Nephron (organoid): ENCODE data around the gene IL1RAPL1.

ENCODE experiments used
- H3K27ac Mint-ChIP-seq, 3 experiments: 2 replicates each; pipeline ENCODE4 v1.8.0; 2020; ENCODE audit warnings: mixed read lengths in 3 of 3, mild to moderate bottlenecking in 2 of 3, moderate library complexity in 1 of 3
- H3K27me3 Mint-ChIP-seq: 2 replicates; pipeline ENCODE4 v1.8.0; 2021; ENCODE audit warnings: low read depth, mild to moderate bottlenecking, moderate library complexity, mixed read lengths
- H3K36me3 Mint-ChIP-seq: 2 replicates; pipeline ENCODE4 v1.8.0; 2020; ENCODE audit warnings: low read depth, mixed read lengths
- H3K4me1 Mint-ChIP-seq: 2 replicates; pipeline ENCODE4 v1.8.0; 2020; ENCODE audit warnings: mixed read lengths
- H3K4me3 Mint-ChIP-seq, 3 experiments: 2 replicates each; pipeline ENCODE4 v1.8.0; 2020; ENCODE audit warnings: mild to moderate bottlenecking in 3 of 3, mixed read lengths in 3 of 3, moderate library complexity in 2 of 3
- H3K9me3 Mint-ChIP-seq: 2 replicates; pipeline ENCODE4 v1.8.0; 2020; ENCODE audit warnings: mixed read lengths
- TF ChIP-seq, protein P1 (sequence below), 3 experiments: fragments of 200-600 bp; sonication (generic); IDR thresholded peaks; one replicate each; pipeline ENCODE4 v1.5.0; 2021; ENCODE audit warnings: antibody characterized with exemption in 3 of 3; ENCODE audit not compliant: unreplicated experiment in 3 of 3

The IL1RAPL1 gene

DNA sequence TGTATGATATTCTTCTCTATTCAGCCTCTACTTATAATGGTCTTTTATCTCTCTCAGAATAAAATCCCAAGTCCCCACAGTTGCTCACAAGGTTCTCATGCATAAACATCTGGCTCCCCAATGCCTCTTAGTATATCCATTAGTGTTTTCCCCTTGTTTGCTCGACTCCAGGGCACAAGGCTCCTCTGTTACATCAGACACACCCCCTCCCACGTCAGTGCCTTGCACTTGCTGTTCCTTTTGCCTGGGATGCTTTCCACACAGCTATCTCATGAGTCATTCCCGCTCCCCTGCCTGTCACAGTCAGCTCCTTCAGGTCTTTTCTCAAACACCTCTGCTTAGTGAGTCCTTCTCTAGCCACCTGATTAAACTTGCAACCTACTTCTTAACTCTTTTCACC, 260.2 kb downstream of the IL1RAPL1 start:
- H3K27me3 Mint-ChIP-seq, result no peaks in the 10 kb centered on the region
- no peaks in the 10 kb centered on the region for H3K9me3 Mint-ChIP-seq
- no peaks in the 10 kb centered on the region for H3K36me3 Mint-ChIP-seq

DNA sequence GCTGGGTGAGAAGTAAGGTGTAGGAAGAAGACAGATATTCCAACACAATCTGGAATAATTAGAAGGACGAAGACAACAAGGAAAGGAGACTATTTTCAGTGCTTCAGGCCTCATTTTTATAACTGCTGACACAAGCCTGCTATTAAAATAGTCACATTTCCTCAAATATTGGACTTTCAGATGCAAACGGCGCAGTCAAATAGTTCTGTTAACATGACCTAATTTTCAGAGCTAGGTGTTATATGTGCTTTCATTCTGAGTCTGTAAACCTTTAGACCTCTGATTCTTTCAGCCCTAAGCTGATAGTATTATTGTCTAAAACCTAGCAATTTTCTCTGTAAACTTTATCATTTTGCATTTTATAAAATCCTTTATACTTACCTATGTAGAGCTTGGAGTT, 261.5 kb downstream of the IL1RAPL1 start:
- Mint-ChIP-seq H3K4me1 (peaks cover 9% of the 10 kb centered on the region), H3K4me3 (no peak overlapping the region), H3K9me3 (peaks cover 3% of the 10 kb centered on the region), H3K27ac (no peak overlapping the region), H3K27me3 (no peaks in the 10 kb centered on the region), H3K36me3 (no peaks in the 10 kb centered on the region)
- TF ChIP-seq, protein P1, sequence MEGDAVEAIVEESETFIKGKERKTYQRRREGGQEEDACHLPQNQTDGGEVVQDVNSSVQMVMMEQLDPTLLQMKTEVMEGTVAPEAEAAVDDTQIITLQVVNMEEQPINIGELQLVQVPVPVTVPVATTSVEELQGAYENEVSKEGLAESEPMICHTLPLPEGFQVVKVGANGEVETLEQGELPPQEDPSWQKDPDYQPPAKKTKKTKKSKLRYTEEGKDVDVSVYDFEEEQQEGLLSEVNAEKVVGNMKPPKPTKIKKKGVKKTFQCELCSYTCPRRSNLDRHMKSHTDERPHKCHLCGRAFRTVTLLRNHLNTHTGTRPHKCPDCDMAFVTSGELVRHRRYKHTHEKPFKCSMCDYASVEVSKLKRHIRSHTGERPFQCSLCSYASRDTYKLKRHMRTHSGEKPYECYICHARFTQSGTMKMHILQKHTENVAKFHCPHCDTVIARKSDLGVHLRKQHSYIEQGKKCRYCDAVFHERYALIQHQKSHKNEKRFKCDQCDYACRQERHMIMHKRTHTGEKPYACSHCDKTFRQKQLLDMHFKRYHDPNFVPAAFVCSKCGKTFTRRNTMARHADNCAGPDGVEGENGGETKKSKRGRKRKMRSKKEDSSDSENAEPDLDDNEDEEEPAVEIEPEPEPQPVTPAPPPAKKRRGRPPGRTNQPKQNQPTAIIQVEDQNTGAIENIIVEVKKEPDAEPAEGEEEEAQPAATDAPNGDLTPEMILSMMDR (IDR thresholded peaks at IDR 0.05; ENCODE audit: unreplicated experiment in 3 of 3), result no peak

More for the DNA sequence above, 260.2 kb downstream of the IL1RAPL1 start:
- Mint-ChIP-seq H3K4me3 (no peak overlapping the region), H3K4me1 (peaks cover 7% of the 10 kb centered on the region), H3K27ac (no peak overlapping the region)
- TF ChIP-seq, protein P1 (IDR thresholded peaks at IDR 0.05; ENCODE audit: unreplicated experiment in 3 of 3), result no peak

DNA sequence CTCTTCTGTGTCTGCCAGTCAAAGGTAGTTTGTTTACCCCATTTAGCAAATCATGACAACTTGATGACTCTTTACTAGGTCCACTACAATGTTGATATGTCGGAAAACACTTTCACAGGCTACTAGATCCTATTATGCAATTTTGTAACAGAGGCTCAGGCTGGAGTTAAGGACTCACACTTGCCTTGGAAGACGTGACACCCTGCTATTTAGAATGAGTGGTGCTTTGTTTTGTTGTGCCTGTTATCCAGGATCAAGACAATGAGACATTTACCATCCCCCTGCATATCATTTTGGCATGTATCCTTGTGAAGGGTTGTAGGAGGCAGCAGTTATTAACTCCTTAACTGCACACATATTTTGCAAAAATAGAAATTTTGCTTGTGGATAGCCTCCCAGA, 263.7 kb downstream of the IL1RAPL1 start:
- Mint-ChIP-seq H3K36me3 (peaks cover 9% of the 10 kb centered on the region), H3K4me3 (no peak overlapping the region), H3K4me1 (peaks cover 9% of the 10 kb centered on the region), H3K9me3 (peaks cover 14% of the 10 kb centered on the region), H3K27ac (no peak overlapping the region), H3K27me3 (no peaks in the 10 kb centered on the region)
- TF ChIP-seq, protein P1 (IDR thresholded peaks at IDR 0.05; ENCODE audit: unreplicated experiment in 3 of 3), result no peak

DNA sequence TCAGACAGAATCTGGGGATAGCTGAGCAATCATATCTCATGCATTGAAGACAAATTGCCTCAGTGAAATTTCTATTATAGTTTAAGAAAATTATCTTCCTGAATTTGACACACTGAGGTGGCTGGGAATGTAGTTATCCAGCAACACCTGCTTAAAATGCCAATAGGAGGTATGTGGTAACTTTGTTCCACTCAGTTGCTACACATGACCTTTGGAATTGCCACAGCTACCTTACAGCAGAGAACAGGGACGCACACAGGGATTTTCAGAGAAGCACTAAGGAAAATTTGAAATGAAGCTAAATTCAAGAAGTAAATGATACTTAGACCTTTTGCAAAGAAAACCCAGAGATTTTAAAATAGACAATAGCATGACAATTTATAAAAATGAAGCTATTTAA, 264.6 kb downstream of the IL1RAPL1 start:
- Mint-ChIP-seq H3K27me3 (no peaks in the 10 kb centered on the region), H3K9me3 (peaks cover 14% of the 10 kb centered on the region), H3K27ac (peak overlapping the region; percentile 9 to 64 (median 27))

DNA sequence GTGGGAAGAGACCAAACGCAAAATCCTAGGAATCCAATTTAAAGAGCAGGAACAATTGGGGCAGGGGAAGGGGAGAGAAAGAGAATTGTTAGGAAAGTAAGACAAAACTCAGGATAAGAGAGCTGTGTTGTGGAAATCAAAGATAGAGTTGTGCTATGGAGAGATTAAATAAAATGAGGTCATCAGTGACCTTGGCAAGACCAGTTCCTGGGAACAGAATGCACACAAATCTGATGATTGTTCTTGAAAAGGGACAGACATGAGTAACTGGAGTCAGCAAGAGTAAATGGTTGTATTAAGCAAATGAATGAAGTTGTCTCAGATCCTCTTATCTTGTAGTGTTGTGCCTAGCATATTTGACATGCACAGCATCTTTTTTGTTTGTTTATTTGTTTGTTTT, 267.4 kb downstream of the IL1RAPL1 start:
- Mint-ChIP-seq H3K27me3 (no peaks in the 10 kb centered on the region), H3K4me3 (no peak overlapping the region), H3K4me1 (peaks cover 9% of the 10 kb centered on the region), H3K36me3 (peaks cover 9% of the 10 kb centered on the region), H3K9me3 (peaks cover 14% of the 10 kb centered on the region), H3K27ac (no peak overlapping the region)
- TF ChIP-seq, protein P1 (IDR thresholded peaks at IDR 0.05; ENCODE audit: unreplicated experiment in 3 of 3), result no peak

More for the DNA sequence above, 264.6 kb downstream of the IL1RAPL1 start:
- no peak overlapping the region for H3K4me3 Mint-ChIP-seq
- peaks cover 9% of the 10 kb centered on the region for H3K36me3 Mint-ChIP-seq
- peaks cover 9% of the 10 kb centered on the region for H3K4me1 Mint-ChIP-seq
- TF ChIP-seq, protein P1 (IDR thresholded peaks at IDR 0.05; ENCODE audit: unreplicated experiment in 3 of 3), result no peak

DNA sequence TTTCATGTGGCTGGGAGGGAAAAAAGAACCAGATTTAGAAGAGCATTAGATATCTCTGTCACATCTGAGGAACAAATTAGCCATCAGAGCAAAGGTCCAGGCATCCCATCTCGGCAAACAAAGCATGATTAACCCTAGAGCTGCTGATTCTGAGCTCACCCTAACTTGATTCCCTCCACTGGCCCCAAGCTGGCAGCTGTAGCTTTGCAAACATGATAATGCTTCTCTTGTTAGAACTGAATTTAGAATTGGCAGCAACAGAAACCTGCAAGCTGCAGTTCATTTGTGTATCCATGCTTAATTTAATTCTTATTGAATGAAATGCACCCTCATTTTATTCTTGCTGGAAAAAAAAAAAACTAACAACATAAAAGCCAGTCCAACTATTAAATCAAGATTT, 289.2 kb downstream of the IL1RAPL1 start:
- Mint-ChIP-seq H3K27ac (peak overlapping the region in 2 of 3 experiments; percentile 30 to 58), H3K4me1 (peaks cover 21% of the 10 kb centered on the region), H3K9me3 (peaks cover under 1% of the 10 kb centered on the region), H3K27me3 (no peaks in the 10 kb centered on the region), H3K36me3 (peaks cover 3% of the 10 kb centered on the region), H3K4me3 (no peak overlapping the region)
- TF ChIP-seq, protein P1 (IDR thresholded peaks at IDR 0.05; ENCODE audit: unreplicated experiment in 3 of 3), result no peak
